SK-N-SH (cell line): Measurements from ENCODE around the gene CSPG4.

Experiments
- FOXM1 ChIP-seq: IDR thresholded peaks from 2 replicates; pipeline ENCODE4 v1.4.0; 2012; ENCODE audit warnings: low read depth, mild to moderate bottlenecking
- MXI1 ChIP-seq: IDR thresholded peaks from 2 replicates; pipeline ENCODE4 v1.6.1; 2012; ENCODE audit warnings: mild to moderate bottlenecking, low read depth, low read length, improper control_type of control experiment
- RCOR1 ChIP-seq: fragments of 150-350 bp; IDR thresholded peaks from 2 replicates; pipeline ENCODE4 v1.6.1; 2017; ENCODE audit warnings: antibody characterized with exemption, low read length
- USF1 ChIP-seq: IDR thresholded peaks from 2 replicates; pipeline ENCODE4 v1.4.0; 2012; ENCODE audit warnings: low read depth, borderline replicate concordance

GRCh38 chr15:75649848-75650247 lies 62.8 kb downstream of the CSPG4 start:
- no peak for TF ChIP-seq FOXM1
- no peak for TF ChIP-seq MXI1
- TF ChIP-seq USF1 = no peak
- TF ChIP-seq RCOR1 = no peak
